PC-9 (cell line): Measurements from ENCODE around the gene SLC38A10. TPM values are rescaled to one million over a fixed set of nuclear protein-coding genes. Genes with fewer than 3 reads are reported as not detected.

Experiments used
- BruUV-seq: library from RNA; stranded (reverse); fragments of 400-500 nt; replicated peaks from 2 replicates; lab custom pipeline; 2021; lab: Mats Ljungman, UMichigan
- CTCF ChIA-PET: fragments of 300-600 bp; sonication (Branson Sonifier 250); formaldehyde crosslinking; loops from one replicate; lab custom pipeline; 2022; ENCODE audit warnings: antibody characterized with exemption; lab: Charles Lee
- POLR2A ChIA-PET: fragments of 300-600 bp; sonication (Branson Sonifier 250); formaldehyde crosslinking; loops from one replicate; lab custom pipeline; 2022; ENCODE audit warnings: antibody characterized with exemption; ENCODE audit not compliant: unreplicated experiment; lab: Charles Lee
- DNase-seq, 2 experiments: peaks; one replicate each; pipeline versions ENCODE4 v3.0.0 to v3.0.0-alpha.2; 2015 to 2022; ENCODE audit warnings: mixed read lengths in 1 of 2
- H2AFZ ChIP-seq: fragments of 200-600 bp; sonication (generic); 2 replicates; pipeline ENCODE4 v1.8.1; 2017; ENCODE audit warnings: antibody characterized with exemption
- H3F3A ChIP-seq: fragments of 200-600 bp; sonication (generic); 2 replicates; pipeline ENCODE4 v1.8.1; 2017; ENCODE audit warnings: antibody characterized with exemption, mild to moderate bottlenecking, low read depth; ENCODE audit not compliant: insufficient read depth
- H3K27ac ChIP-seq: fragments of 200-600 bp; sonication (generic); 2 replicates; pipeline ENCODE4 v1.6.1; 2016; ENCODE audit warnings: mixed run types
- H3K27me3 ChIP-seq: fragments of 200-600 bp; sonication (generic); 2 replicates; pipeline ENCODE4 v1.6.1; 2016; ENCODE audit warnings: low read depth, mixed run types; ENCODE audit not compliant: insufficient read depth
- H3K36me3 ChIP-seq: fragments of 200-600 bp; sonication (generic); 2 replicates; pipeline ENCODE4 v1.6.1; 2016; ENCODE audit warnings: low read depth, mixed run types
- H3K4me1 ChIP-seq: fragments of 200-600 bp; sonication (generic); replicated peaks from 2 replicates; pipeline ENCODE4 v1.6.1; 2016; ENCODE audit warnings: mixed run types; ENCODE audit not compliant: insufficient read depth
- H3K4me2 ChIP-seq: fragments of 200-600 bp; sonication (generic); 2 replicates; pipeline ENCODE4 v1.6.1; 2017; ENCODE audit warnings: mixed run types
- H3K4me3 ChIP-seq: fragments of 200-600 bp; sonication (generic); 2 replicates; pipeline ENCODE4 v1.6.1; 2016; ENCODE audit warnings: mixed run types
- H3K79me2 ChIP-seq: fragments of 200-600 bp; sonication (generic); 2 replicates; pipeline ENCODE4 v1.6.1; 2017; ENCODE audit warnings: low read depth, mixed run types
- H3K9me2 ChIP-seq: fragments of 200-600 bp; sonication (generic); 2 replicates; pipeline ENCODE4 v1.8.1; 2017; ENCODE audit warnings: mild to moderate bottlenecking; ENCODE audit not compliant: insufficient read depth
- H3K9me3 ChIP-seq: fragments of 200-600 bp; sonication (generic); 2 replicates; pipeline ENCODE4 v1.8.1; 2016; ENCODE audit warnings: low read depth; ENCODE audit not compliant: insufficient read depth
- H4K20me1 ChIP-seq: fragments of 200-600 bp; sonication (generic); 2 replicates; pipeline ENCODE4 v1.8.1; 2017; ENCODE audit not compliant: insufficient read depth
- EZH2 ChIP-seq: fragments of 200-600 bp; sonication (generic); IDR thresholded peaks from 2 replicates; pipeline ENCODE4 v1.8.0; 2017; ENCODE audit warnings: antibody characterized with exemption, low read depth
- intact Hi-C: fragments of 100-400 bp; cut with micrococcal nuclease; formaldehyde crosslinking; loops from one replicate; pipeline ENCODE4 v1.10.0; 2022; ENCODE audit not compliant: unreplicated experiment
- total RNA-seq: library from RNA; stranded (reverse); gene quantifications from 2 replicates; pipeline ENCODE4 v1.2.3, GENCODE V29; 2021
- TF ChIP-seq, protein P1 (sequence below): fragments of 200-600 bp; sonication (generic); conservative IDR thresholded peaks from 2 replicates; pipeline ENCODE4 v1.6.1; 2017; ENCODE audit warnings: mixed run types, antibody characterized with exemption, mild to moderate bottlenecking, moderate library complexity

Gene SLC38A10
- total RNA-seq, 1 experiment from 2014 or later = 127 TPM

DNA sequence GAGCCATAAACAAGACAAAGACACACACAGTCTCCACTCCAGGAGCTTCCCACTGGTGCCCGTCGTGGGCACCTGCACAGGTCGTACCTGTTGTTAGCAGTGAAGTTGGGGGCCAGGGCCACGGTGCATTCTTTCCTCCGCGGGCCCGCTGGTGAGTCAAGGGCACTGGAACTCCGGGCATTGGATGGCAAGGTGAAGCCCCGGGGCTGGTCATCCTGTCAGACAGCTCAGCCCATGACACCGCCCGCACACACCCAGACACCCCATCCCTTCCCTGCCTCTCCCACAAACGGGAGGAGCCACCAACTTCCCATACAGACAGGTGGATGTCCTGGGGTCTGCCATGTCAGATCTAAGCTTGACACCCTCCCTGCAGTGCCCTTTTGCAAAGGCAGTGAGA, 88.5 kb downstream of the SLC38A10 start:
- CTCF ChIA-PET = no interaction called here
- H3K27ac ChIP-seq = no peak overlapping the region
- TF ChIP-seq, protein P1, sequence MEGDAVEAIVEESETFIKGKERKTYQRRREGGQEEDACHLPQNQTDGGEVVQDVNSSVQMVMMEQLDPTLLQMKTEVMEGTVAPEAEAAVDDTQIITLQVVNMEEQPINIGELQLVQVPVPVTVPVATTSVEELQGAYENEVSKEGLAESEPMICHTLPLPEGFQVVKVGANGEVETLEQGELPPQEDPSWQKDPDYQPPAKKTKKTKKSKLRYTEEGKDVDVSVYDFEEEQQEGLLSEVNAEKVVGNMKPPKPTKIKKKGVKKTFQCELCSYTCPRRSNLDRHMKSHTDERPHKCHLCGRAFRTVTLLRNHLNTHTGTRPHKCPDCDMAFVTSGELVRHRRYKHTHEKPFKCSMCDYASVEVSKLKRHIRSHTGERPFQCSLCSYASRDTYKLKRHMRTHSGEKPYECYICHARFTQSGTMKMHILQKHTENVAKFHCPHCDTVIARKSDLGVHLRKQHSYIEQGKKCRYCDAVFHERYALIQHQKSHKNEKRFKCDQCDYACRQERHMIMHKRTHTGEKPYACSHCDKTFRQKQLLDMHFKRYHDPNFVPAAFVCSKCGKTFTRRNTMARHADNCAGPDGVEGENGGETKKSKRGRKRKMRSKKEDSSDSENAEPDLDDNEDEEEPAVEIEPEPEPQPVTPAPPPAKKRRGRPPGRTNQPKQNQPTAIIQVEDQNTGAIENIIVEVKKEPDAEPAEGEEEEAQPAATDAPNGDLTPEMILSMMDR = no peak
- TF ChIP-seq EZH2 = no peak
- no peaks in the 10 kb centered on the region for H3K9me2 ChIP-seq
- no peaks in the 10 kb centered on the region for H3K9me3 ChIP-seq
- no peak for DNase-seq
- no peaks in the 10 kb centered on the region for H3K4me1 ChIP-seq
- no peaks in the 10 kb centered on the region for H3F3A ChIP-seq
- no peak overlapping the region for H3K4me3 ChIP-seq
- no peaks in the 10 kb centered on the region for H4K20me1 ChIP-seq
- H2AFZ ChIP-seq = no peak overlapping the region
- intact Hi-C loops = no loop called here
- no TSS peak for BruUV-seq
- no peaks in the 10 kb centered on the region for H3K27me3 ChIP-seq
- H3K36me3 ChIP-seq = no peaks in the 10 kb centered on the region
- no peak overlapping the region for H3K4me2 ChIP-seq
- H3K79me2 ChIP-seq = no peaks in the 10 kb centered on the region
- POLR2A ChIA-PET = no interaction called here

DNA sequence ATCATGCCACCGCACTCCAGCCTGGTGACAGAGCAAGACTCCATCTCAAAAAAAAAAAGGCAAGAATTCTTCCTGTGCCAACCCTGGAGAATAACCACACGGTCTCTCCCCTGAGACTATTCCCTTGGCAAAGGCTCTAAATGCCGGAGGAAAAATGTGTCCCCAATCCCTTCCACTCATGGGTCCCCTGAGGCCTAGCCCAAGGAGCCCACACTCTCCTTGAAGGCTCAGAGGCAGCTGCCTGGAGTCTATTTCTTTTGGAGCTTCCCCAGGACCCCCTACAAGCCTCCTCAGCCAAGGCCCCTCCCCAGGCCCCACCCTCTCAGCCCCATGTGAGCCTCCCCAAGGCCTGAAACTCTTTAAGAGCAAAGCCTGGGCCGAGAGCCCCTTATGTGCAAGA, 88.9 kb downstream of the SLC38A10 start:
- H3K27ac ChIP-seq = no peak overlapping the region
- H3K27me3 ChIP-seq = no peaks in the 10 kb centered on the region
- H2AFZ ChIP-seq = no peak overlapping the region
- ChIA-PET POLR2A (no interaction called here), CTCF (no interaction called here)
- BruUV-seq = no TSS peak
- H4K20me1 ChIP-seq = no peaks in the 10 kb centered on the region
- H3K9me3 ChIP-seq = no peaks in the 10 kb centered on the region
- no peak overlapping the region for H3K4me3 ChIP-seq
- no peak for DNase-seq
- H3K36me3 ChIP-seq = no peaks in the 10 kb centered on the region
- TF ChIP-seq, protein P1 = no peak
- no peak for TF ChIP-seq EZH2
- intact Hi-C loops = no loop called here
- H3F3A ChIP-seq = no peaks in the 10 kb centered on the region
- no peaks in the 10 kb centered on the region for H3K4me1 ChIP-seq
- no peak overlapping the region for H3K4me2 ChIP-seq
- H3K9me2 ChIP-seq = no peaks in the 10 kb centered on the region
- no peaks in the 10 kb centered on the region for H3K79me2 ChIP-seq

DNA sequence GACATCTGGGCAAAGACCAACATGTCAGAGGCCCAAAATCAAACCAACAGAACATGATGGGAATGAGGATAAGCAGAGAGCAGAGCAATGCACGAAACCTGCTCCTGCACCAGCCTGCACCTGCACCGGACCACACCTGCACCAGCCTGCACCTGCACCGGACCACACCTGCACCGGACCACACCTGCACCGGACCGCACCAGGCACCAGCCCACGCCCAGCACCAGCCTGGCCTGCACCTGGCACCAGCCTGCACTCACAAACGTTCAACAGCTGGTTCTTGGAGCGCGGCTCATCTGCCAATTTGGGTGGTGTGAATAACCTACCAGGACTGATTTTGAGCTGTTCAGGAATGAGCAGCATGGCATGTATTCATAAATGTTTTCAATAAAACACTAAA, 90.5 kb downstream of the SLC38A10 start:
- DNase-seq = no peak
- Histone ChIP-seq H3K36me3 (no peaks in the 10 kb centered on the region), H3K4me1 (no peaks in the 10 kb centered on the region), H2AFZ (no peak overlapping the region), H3K27me3 (no peaks in the 10 kb centered on the region), H4K20me1 (no peaks in the 10 kb centered on the region), H3K79me2 (no peaks in the 10 kb centered on the region), H3K4me2 (no peak overlapping the region), H3K27ac (no peak overlapping the region), H3K4me3 (no peak overlapping the region), H3F3A (no peaks in the 10 kb centered on the region), H3K9me3 (no peaks in the 10 kb centered on the region), H3K9me2 (no peaks in the 10 kb centered on the region)
- ChIA-PET POLR2A (no interaction called here), CTCF (no interaction called here)
- TF ChIP-seq EZH2 = no peak
- TF ChIP-seq, protein P1 = no peak
- intact Hi-C loops = loop anchor here (5.0 kb wide), 1 partner anchor 62 kb away; no protein-coding TSS in a partner anchor
- no TSS peak for BruUV-seq
